Measurements from ENCODE around the gene MYH14.

DNA sequence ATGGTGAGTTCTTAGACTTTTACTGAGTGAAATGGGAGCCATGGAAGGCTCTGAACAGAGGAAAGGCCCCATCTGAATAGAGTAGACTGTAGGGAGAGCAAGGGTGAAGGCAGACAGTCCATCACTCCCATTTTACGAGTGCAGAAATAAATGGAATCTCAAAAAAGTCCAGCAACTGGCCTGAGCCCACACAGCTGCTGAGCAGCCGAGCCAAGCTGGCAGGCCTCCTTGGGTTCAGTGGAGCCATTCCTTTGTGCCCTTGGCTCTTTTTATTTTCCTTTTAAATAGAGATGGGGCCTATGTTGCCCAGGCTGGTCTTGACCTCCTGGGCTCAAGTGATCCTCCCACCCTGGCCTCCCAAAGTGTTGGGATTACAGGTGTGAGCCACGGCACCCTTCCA lies 1.0 kb upstream of the MYH14 start:
- TF ChIP-seq, protein P1, sequence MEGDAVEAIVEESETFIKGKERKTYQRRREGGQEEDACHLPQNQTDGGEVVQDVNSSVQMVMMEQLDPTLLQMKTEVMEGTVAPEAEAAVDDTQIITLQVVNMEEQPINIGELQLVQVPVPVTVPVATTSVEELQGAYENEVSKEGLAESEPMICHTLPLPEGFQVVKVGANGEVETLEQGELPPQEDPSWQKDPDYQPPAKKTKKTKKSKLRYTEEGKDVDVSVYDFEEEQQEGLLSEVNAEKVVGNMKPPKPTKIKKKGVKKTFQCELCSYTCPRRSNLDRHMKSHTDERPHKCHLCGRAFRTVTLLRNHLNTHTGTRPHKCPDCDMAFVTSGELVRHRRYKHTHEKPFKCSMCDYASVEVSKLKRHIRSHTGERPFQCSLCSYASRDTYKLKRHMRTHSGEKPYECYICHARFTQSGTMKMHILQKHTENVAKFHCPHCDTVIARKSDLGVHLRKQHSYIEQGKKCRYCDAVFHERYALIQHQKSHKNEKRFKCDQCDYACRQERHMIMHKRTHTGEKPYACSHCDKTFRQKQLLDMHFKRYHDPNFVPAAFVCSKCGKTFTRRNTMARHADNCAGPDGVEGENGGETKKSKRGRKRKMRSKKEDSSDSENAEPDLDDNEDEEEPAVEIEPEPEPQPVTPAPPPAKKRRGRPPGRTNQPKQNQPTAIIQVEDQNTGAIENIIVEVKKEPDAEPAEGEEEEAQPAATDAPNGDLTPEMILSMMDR (IDR thresholded peaks at IDR 0.05; ENCODE audit: insufficient read depth, low read length, poor library complexity, severe bottlenecking) = no peak
- TF ChIP-seq EZH2phosphoT487 (conservative IDR thresholded peaks at IDR 0.05; ENCODE audit: low read length) = no peak
